Limb (tissue), 2 donors: ENCODE data around the gene PRR18.

ENCODE experiments used
- DNase-seq, 2 donors: peaks; one replicate each; pipeline ENCODE4 v3.0.0-alpha.2; 2016; ENCODE audit errors: extremely low spot score in 2 of 2

PRR18 gene

GRCh38 chr6:166275714-166276166 lies 32.5 kb downstream of the PRR18 start:
- DNase-seq: peak; percentile 48 to 87

- no peak for DNase-seq
Measured at GRCh38 chr6:166274739-166275370, 33.3 kb downstream of the PRR18 start.

DNA sequence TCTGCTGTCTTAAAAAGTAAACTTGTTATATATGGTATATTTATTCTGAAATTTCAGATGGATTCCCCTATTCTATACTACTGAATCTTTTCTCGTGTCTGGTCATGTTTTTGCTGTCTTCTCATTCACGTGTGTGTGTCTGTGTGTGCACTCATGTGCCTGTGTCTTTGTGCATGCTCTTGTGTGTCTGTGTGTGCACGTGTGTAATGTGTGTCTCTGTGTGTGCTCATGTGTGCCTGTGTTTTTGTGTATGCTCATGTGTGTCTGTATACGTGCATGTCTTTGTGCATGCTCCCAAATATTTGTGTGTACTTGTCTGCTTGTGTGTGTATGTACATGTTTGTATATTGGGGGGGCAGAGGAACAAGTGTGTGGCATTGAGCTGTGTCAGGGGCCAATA lies 34.0 kb downstream of the PRR18 start:
- no peak for DNase-seq

GRCh38 chr6:166271376-166271765 lies 36.8 kb downstream of the PRR18 start:
- DNase-seq: no peak

DNA sequence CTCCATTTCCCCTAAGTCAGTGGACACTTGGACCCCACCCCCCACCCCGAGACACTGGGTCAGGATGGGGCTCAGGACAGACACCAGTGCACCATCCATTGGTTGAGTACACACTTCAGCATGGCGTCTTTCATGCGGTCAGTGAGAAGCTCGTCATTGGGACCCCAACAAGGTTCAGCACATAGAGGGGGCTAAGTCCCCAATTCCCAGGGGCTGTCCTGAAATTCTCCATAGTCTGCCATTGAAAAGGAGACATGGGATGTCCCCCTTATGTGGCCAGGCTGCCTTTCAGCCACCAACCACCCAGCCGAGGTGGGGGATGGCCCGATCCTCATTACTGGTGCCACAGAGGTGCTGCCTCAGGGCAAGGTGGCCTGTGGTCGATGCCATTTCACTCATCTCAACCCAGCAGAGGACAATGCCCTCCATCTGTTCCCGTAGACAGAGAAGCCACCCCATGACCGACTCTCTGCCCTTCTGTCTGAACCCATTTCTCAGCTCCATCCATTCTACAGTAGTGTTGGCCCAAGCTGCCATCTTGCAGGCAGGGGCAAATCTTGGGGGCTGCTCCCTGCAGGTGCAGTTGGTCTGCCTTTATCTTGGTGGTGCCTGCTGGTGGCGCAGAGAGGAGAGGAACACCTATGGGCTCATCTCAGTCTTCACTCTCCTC lies 37.4 kb downstream of the PRR18 start:
- DNase-seq: no peak

DNA sequence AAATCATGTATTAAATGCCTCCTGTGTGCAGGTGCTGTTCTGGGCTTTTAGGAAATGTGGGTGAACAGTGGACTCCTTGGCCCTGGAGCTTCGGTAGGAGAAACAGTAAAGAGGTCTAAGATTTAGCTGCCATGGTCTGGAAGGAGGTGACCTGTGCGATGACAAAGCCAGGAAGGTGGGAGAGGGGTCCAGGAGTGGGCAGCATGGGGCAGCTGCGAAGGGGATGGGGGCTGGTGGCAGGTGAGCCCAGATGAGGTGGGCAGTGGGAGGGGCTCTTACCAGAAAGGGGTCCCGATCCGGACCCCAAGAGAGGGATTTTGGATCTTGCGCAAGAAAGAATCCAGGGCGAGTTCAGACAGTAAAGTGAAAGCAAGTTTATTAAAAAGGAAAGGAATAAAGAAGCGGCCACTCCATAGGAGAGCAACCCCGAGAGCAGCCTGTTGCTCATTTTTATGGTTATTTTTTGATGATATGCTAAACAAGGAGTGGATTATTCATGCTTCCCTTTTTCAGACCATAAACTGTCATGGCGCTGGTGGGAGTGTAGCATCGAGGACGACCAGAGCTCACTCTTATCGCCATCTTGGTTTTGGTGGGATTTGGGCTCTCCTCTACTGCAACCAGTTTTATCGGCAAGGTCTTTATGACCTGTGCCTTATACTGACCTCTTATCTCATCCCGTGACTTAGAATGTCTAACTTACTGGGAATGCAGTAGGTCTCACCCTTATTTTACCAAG lies 38.7 kb downstream of the PRR18 start:
- no peak for DNase-seq

GRCh38 chr6:166268431-166268830 lies 39.8 kb downstream of the PRR18 start:
- DNase-seq: no peak

GRCh38 chr6:166267526-166267925 lies 40.7 kb downstream of the PRR18 start:
- no peak for DNase-seq

DNA sequence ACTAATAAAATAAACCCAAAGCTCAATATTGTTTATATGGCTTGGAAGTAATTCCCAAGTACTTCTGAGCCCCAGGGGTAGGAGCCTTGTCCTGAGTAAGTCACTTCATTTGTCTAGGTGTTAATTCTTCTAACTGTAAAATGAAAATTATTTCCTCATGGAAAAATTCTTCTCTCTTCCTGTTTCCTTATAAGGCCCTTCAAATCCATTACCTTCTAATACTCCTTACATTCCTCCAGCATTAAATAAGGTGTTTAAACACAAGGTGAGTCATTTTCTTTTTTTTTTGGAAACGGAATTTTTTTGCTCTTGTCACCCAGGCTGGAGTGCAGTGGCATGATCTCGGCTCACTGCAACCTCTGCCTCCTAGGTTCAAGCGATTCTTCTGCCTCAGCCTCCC lies 41.9 kb downstream of the PRR18 start:
- no peak for DNase-seq

- no peak for DNase-seq
Measured at GRCh38 chr6:166262743-166263515, 45.3 kb downstream of the PRR18 start.

DNA sequence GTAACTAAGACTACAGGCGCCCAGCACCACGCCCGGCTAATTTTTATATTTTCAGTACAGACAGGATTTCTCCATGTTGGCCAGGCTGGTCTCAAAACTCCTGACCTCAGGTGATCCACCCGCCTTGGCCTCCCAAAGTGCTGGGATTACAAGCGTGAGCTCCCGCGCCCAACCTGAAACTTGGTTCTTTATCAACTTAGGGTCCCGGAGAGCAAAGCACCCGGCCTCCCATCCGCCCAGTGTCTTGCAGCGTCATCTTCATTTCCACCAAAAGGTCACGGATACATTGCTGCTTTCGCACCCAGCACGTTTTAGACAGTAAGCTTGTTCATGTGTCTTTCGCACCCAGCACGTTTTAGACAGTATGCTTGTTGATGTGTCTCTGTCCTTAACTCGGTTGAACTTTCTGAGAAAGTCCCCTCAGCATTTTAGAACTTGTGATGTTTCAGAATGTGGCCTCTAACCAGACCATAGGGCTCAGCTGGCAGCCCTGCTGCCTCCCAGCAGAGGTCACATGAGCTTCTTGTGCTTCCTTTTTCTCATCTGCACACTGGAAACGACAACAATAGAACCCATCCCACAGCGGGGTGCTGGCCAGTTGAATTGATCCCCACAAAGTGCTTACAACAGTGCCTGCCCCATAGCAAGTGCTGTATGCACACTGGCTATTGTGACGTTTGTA lies 48.8 kb downstream of the PRR18 start:
- DNase-seq: no peak

DNA sequence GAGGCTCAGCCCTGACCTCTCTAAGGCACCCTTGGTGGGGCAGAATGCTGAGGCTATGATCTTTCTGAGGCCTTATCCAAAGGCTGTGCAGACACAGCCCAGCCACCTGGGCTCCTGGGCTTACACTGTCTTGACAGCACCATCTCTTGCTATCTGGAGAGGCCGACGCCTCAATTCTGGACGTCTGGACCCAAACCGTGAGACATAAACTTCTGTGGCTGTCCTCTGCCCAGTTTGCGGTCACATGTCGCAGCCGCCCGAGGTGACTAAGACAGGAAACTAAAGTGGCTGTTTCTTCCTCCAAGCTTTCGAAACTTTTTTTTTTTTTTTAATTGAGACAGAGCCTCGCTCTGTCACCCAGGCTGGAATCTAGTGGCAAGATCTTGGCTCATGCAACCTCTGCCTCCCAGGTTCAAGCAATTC lies 49.3 kb downstream of the PRR18 start:
- DNase-seq: no peak

- no peak for DNase-seq
Measured at GRCh38 chr6:166257911-166258318, 50.3 kb downstream of the PRR18 start.
